GM23338 (cell line): Measurements from ENCODE around the gene DLG2.

Experiments used
- CREB1 ChIP-seq: fragments of 250-450 bp; sonication (Bioruptor Pico); IDR thresholded peaks from 2 replicates; pipeline ENCODE4 v1.5.0; 2020; ENCODE audit warnings: low read depth, mild to moderate bottlenecking, moderate library complexity
- CTCF ChIP-seq, 2 experiments: fragments of 200-600 bp in 1 of 2; sonication (generic) in 1 of 2; conservative IDR thresholded peaks; 2 replicates each; pipeline versions ENCODE4 v1.5.1 to v1.6.1; 2016 to 2017; ENCODE audit warnings: antibody characterized with exemption in 2 of 2, low read depth in 2 of 2, mild to moderate bottlenecking in 2 of 2, moderate library complexity in 1 of 2
- EZH2 ChIP-seq: fragments of 200-600 bp; sonication (generic); IDR thresholded peaks from one replicate; pipeline ENCODE4 v1.8.0; 2017; ENCODE audit warnings: antibody characterized with exemption, mild to moderate bottlenecking, low read depth; ENCODE audit not compliant: unreplicated experiment
- JUNB ChIP-seq: IDR thresholded peaks from one replicate; pipeline ENCODE4 v1.6.1; 2016; ENCODE audit warnings: antibody characterized with exemption; ENCODE audit not compliant: unreplicated experiment
- POLR2AphosphoS5 ChIP-seq: IDR thresholded peaks from 2 replicates; pipeline ENCODE4 v1.6.1; 2016; ENCODE audit warnings: antibody characterized with exemption, low read depth
- STAT1 ChIP-seq: IDR thresholded peaks from one replicate; pipeline ENCODE4 v1.6.1; 2016; ENCODE audit warnings: antibody characterized with exemption; ENCODE audit not compliant: unreplicated experiment
- TF ChIP-seq, protein P1 (sequence below): IDR thresholded peaks from one replicate; pipeline ENCODE4 v1.6.1; 2018; ENCODE audit warnings: antibody characterized with exemption; ENCODE audit not compliant: unreplicated experiment

- no peak for TF ChIP-seq CTCF (conservative IDR thresholded peaks at IDR 0.05; ENCODE audit: low read depth in 2 of 2)
- TF ChIP-seq POLR2AphosphoS5, result no peak
- TF ChIP-seq, protein P1, sequence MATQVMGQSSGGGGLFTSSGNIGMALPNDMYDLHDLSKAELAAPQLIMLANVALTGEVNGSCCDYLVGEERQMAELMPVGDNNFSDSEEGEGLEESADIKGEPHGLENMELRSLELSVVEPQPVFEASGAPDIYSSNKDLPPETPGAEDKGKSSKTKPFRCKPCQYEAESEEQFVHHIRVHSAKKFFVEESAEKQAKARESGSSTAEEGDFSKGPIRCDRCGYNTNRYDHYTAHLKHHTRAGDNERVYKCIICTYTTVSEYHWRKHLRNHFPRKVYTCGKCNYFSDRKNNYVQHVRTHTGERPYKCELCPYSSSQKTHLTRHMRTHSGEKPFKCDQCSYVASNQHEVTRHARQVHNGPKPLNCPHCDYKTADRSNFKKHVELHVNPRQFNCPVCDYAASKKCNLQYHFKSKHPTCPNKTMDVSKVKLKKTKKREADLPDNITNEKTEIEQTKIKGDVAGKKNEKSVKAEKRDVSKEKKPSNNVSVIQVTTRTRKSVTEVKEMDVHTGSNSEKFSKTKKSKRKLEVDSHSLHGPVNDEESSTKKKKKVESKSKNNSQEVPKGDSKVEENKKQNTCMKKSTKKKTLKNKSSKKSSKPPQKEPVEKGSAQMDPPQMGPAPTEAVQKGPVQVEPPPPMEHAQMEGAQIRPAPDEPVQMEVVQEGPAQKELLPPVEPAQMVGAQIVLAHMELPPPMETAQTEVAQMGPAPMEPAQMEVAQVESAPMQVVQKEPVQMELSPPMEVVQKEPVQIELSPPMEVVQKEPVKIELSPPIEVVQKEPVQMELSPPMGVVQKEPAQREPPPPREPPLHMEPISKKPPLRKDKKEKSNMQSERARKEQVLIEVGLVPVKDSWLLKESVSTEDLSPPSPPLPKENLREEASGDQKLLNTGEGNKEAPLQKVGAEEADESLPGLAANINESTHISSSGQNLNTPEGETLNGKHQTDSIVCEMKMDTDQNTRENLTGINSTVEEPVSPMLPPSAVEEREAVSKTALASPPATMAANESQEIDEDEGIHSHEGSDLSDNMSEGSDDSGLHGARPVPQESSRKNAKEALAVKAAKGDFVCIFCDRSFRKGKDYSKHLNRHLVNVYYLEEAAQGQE, result no peak
- no peak for TF ChIP-seq CREB1
- no peak for TF ChIP-seq EZH2
- no peak for TF ChIP-seq STAT1
- no peak for TF ChIP-seq JUNB
These were observed 141.2 kb downstream of the DLG2 start for GRCh38 chr11:85485902-85486301.
